Breast epithelium (tissue), 4 donors: ENCODE results near the gene RNASE7. TPM values are rescaled to one million over a fixed set of nuclear protein-coding genes. Genes with fewer than 3 reads are reported as not detected.

ENCODE experiments used
- DNase-seq, 2 donors: peaks; one replicate each; pipeline ENCODE4 v3.0.0-alpha.2; 2019; ENCODE audit warnings: low spot score in 2 of 2
- H3K27ac ChIP-seq, 2 donors: fragments of 200-600 bp; sonication (generic) in 1 of 2; one replicate each; pipeline ENCODE4 v1.5.1; 2016 to 2019; ENCODE audit warnings: mild to moderate bottlenecking in 1 of 2
- H3K27me3 ChIP-seq, 2 donors: fragments of 200-600 bp; sonication (generic) in 1 of 2; one replicate each; pipeline versions ENCODE4 v1.5.1 to v1.6.0; 2017 to 2019; ENCODE audit warnings: control low read depth in 1 of 2, mild to moderate bottlenecking in 1 of 2
- H3K36me3 ChIP-seq: fragments of 200-600 bp; one replicate; pipeline ENCODE4 v1.5.1; 2019
- H3K4me1 ChIP-seq, 2 donors: fragments of 200-600 bp; sonication (generic); one replicate each; pipeline ENCODE4 v1.5.1; 2016 to 2019; ENCODE audit warnings: control low read depth in 1 of 2
- H3K4me3 ChIP-seq, 3 donors: fragments of 200-600 bp; sonication (generic); 1 replicate in 2 of 3; 2 replicates in 1 of 3; pipeline ENCODE4 v1.5.1; 2016 to 2019; ENCODE audit warnings: mild to moderate bottlenecking in 3 of 3, moderate library complexity in 2 of 3
- H3K9me3 ChIP-seq, 2 donors: fragments of 200-600 bp; sonication (generic) in 1 of 2; one replicate each; pipeline ENCODE4 v1.5.1; 2016 to 2019; ENCODE audit warnings: control low read depth in 1 of 2
- POLR2A ChIP-seq: fragments of 450-650 bp; IDR thresholded peaks from one replicate; pipeline ENCODE4 v1.6.1; 2016; ENCODE audit warnings: antibody characterized with exemption, mild to moderate bottlenecking, moderate library complexity
- POLR2AphosphoS5 ChIP-seq, 3 donors: sonication (generic); formaldehyde crosslinking; IDR thresholded peaks; one replicate each; pipeline ENCODE4 v1.6.1; 2017; ENCODE audit warnings: antibody characterized with exemption in 3 of 3
- intact Hi-C: fragments of 100-400 bp; cut with DNase I; formaldehyde crosslinking; loops from one replicate; pipeline ENCODE4 v1.15.1; 2023; ENCODE audit warnings: low total_unique reads
- total RNA-seq, 3 donors: library from RNA; depleted of rRNA; stranded (reverse); fragments of >200 nt; gene quantifications; one replicate each; pipeline ENCODE4 v1.1.0, GENCODE V29; 2016
- TF ChIP-seq, protein P1 (sequence below), 3 donors: fragments of 450-650 bp; IDR thresholded peaks; one replicate each; pipeline ENCODE4 v1.5.1; 2016 to 2017; ENCODE audit warnings: antibody characterized with exemption in 3 of 3, mild to moderate bottlenecking in 3 of 3, moderate library complexity in 3 of 3

RNASE7 gene
- total RNA-seq, 3 donors from 2014 or later, result 1.6 to 3.1 TPM; not detected in 1

DNA sequence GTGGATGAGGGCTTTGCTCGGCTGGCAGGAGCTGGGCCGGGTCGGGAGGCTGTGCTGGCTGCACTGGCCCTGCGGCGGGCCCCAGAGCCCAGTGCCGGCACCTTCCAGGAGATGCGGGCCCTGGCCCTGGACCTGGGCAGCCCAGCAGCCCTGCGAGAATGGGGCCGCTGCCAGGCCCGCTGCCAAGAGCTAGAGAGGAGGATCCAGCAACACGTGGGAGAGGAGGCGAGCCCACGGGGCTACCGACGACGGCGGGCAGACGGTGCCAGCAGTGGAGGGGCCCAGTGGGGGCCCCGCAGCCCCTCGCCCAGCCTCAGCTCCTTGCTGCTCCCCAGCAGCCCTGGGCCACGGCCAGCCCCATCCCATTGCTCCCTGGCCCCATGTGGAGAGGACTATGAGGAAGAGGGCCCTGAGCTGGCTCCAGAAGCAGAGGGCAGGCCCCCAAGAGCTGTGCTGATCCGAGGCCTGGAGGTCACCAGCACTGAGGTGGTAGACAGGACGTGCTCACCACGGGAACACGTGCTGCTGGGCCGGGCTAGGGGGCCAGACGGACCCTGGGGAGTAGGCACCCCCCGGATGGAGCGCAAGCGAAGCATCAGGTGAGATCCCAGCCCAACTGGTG is 39.5 kb downstream of the RNASE7 start:
- DNase-seq, result no peak
- Histone ChIP-seq H3K4me1 (no peaks in the 10 kb centered on the region), H3K9me3 (no peaks in the 10 kb centered on the region), H3K36me3 (peaks cover 7% of the 10 kb centered on the region), H3K27me3 (no peaks in the 10 kb centered on the region), H3K4me3 (no peak overlapping the region), H3K27ac (no peak overlapping the region)
- intact Hi-C loops, result no loop called here
- TF ChIP-seq POLR2AphosphoS5 (IDR thresholded peaks at IDR 0.05) (no peak), POLR2A (no peak)
- TF ChIP-seq, protein P1, sequence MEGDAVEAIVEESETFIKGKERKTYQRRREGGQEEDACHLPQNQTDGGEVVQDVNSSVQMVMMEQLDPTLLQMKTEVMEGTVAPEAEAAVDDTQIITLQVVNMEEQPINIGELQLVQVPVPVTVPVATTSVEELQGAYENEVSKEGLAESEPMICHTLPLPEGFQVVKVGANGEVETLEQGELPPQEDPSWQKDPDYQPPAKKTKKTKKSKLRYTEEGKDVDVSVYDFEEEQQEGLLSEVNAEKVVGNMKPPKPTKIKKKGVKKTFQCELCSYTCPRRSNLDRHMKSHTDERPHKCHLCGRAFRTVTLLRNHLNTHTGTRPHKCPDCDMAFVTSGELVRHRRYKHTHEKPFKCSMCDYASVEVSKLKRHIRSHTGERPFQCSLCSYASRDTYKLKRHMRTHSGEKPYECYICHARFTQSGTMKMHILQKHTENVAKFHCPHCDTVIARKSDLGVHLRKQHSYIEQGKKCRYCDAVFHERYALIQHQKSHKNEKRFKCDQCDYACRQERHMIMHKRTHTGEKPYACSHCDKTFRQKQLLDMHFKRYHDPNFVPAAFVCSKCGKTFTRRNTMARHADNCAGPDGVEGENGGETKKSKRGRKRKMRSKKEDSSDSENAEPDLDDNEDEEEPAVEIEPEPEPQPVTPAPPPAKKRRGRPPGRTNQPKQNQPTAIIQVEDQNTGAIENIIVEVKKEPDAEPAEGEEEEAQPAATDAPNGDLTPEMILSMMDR (IDR thresholded peaks at IDR 0.05), result no peak

DNA sequence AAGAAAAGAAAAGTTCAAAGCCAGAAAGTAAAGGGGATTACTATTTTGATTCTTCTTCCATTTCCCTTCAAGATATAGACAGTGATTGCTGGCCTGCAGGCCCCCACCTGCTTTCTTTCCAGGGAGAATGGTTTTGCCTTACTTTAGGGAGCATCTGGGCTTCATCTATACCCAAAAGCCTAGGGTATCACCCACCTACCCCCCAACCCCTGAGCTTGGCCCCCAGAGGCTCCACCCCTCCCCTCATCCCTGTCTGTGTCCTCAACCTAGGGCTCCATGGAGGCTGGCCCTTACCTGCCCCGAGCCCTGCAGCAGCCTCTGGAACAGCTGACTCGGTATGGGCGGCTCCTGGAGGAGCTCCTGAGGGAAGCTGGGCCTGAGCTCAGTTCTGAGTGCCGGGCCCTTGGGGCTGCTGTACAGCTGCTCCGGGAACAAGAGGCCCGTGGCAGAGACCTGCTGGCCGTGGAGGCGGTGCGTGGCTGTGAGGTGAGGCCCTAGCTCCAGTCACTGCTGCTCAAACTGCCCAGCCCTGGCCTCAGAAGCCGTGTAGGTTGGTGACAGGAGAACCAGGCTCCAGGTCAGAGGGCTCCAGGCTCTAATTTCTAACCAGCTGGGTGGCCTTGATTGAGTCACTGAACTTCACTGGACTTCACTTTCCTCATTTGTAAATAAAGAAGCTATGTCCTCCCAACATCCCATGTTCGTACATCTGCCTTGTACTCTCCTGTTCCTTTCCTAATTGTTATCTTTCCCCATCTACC is 41.6 kb downstream of the RNASE7 start:
- H3K36me3 ChIP-seq, result peaks cover 7% of the 10 kb centered on the region
- no peaks in the 10 kb centered on the region for H3K9me3 ChIP-seq
- intact Hi-C loops, result no loop called here
- H3K4me3 ChIP-seq, result no peak overlapping the region
- no peaks in the 10 kb centered on the region for H3K27me3 ChIP-seq
- no peaks in the 10 kb centered on the region for H3K4me1 ChIP-seq
- DNase-seq, result no peak
- H3K27ac ChIP-seq, result no peak overlapping the region
- TF ChIP-seq, protein P1 (IDR thresholded peaks at IDR 0.05), result no peak
- no peak for TF ChIP-seq POLR2AphosphoS5 (IDR thresholded peaks at IDR 0.05)
- TF ChIP-seq POLR2A, result no peak

DNA sequence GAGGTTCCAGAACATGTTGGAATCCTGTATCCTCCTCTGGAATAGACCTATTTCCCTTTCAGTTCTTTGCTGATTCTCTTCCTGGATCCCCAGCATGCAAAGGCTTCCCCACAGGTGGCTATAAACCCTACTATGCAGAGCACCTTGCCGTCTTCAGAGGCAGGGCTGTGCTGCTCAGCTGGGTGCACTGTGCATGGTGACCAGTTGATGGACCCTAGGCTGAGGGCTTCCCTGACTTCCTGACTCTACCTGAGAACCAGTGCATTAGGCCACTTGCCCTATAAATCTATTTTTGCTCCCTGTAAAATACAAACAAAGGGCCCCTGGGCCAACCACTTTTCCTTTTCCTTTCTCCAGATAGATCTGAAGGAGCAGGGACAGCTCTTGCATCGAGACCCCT is 42.2 kb downstream of the RNASE7 start:
- no peaks in the 10 kb centered on the region for H3K4me1 ChIP-seq
- intact Hi-C loops, result no loop called here
- no peaks in the 10 kb centered on the region for H3K9me3 ChIP-seq
- no peak overlapping the region for H3K4me3 ChIP-seq
- H3K36me3 ChIP-seq, result peaks cover 7% of the 10 kb centered on the region
- DNase-seq, result no peak
- no peak for TF ChIP-seq POLR2A
- TF ChIP-seq, protein P1 (IDR thresholded peaks at IDR 0.05), result no peak
- TF ChIP-seq POLR2AphosphoS5 (IDR thresholded peaks at IDR 0.05), result no peak
- no peaks in the 10 kb centered on the region for H3K27me3 ChIP-seq
- H3K27ac ChIP-seq, result no peak overlapping the region

DNA sequence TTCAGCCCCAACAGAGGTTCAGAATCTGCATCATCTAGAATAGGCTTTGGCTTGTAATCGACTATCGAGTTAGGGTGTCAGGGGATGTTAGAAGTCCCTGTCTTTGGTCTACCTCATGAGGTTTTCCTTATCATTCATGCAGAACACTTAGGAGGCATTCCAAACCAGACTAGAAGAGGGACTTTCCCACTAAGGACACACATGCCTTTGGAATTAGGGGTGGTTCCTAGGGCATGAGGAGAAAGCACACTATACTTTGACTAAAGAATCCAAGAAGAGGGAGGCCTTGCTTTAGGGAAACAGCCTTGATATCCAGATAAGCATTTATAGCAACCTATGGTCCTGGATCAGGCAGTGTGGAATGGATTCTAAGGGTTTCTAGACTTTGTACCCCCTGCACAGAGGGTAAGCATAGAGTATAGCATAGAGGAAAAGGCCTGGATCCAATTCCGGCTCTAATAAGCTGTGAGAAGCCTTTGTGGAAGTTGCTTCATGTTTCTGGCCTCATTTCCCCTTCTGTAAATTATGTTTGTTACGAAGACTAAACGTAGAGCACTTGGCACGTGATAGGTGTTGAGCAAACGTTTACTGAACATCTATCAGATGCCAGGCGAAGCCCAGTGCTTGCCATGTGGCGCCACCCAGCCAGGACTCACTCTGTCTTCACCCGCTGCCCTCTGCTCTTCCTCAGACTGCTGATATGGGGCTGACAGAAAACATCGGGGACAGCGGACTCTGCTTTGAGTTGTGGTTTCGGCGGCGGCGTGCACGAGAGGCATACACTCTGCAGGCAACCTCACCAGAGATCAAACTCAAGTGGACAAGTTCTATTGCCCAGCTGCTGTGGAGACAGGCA is 43.1 kb downstream of the RNASE7 start:
- H3K27ac ChIP-seq, result peak overlapping the region; percentile 34 to 45
- TF ChIP-seq, protein P1 (IDR thresholded peaks at IDR 0.05), result no peak
- TF ChIP-seq POLR2AphosphoS5 (IDR thresholded peaks at IDR 0.05) (no peak), POLR2A (no peak)
- H3K36me3 ChIP-seq, result peaks cover 6% of the 10 kb centered on the region
- no peaks in the 10 kb centered on the region for H3K9me3 ChIP-seq
- no peak for DNase-seq
- H3K4me3 ChIP-seq, result no peak overlapping the region
- intact Hi-C loops, result no loop called here
- H3K27me3 ChIP-seq, result no peaks in the 10 kb centered on the region
- no peaks in the 10 kb centered on the region for H3K4me1 ChIP-seq

DNA sequence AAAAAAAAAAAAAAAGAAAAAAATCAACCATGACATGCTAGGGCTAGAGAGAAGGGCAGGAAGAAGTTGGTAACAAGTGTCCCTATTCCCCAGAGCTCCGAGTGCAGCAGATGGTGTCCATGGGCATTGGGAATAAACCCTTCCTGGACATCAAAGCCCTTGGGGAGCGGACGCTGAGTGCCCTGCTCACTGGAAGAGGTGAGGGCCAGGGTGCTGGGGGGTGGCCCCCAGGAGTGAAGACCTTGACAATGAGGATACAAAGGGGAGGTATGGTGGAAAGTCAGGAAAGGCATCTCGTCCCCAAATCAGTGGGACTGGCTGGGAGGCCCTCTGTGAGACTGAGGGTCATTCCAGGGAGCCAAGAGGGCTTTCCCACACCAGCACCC is 44.7 kb downstream of the RNASE7 start:
- H3K27ac ChIP-seq, result peak overlapping the region in 1 of 2 donors; percentile 62
- H3K4me1 ChIP-seq, result no peaks in the 10 kb centered on the region
- H3K4me3 ChIP-seq, result no peak overlapping the region
- no peak for TF ChIP-seq POLR2AphosphoS5 (IDR thresholded peaks at IDR 0.05)
- TF ChIP-seq POLR2A, result no peak
- TF ChIP-seq, protein P1 (IDR thresholded peaks at IDR 0.05), result no peak
- H3K27me3 ChIP-seq, result no peaks in the 10 kb centered on the region
- intact Hi-C loops, result no loop called here
- no peaks in the 10 kb centered on the region for H3K9me3 ChIP-seq
- DNase-seq, result no peak
- peaks cover 5% of the 10 kb centered on the region for H3K36me3 ChIP-seq
